HG03558 (cell line): ENCODE data around the gene LAMB1.

Source experiments
- ATAC-seq: cut with Tn5 transposase; IDR thresholded peaks from one replicate; pipeline ENCODE4 v1.9.1; 2021; ENCODE audit warnings: moderate number of reproducible peaks; ENCODE audit not compliant: unreplicated experiment; ENCODE audit errors: extremely low read depth

Gene LAMB1

DNA sequence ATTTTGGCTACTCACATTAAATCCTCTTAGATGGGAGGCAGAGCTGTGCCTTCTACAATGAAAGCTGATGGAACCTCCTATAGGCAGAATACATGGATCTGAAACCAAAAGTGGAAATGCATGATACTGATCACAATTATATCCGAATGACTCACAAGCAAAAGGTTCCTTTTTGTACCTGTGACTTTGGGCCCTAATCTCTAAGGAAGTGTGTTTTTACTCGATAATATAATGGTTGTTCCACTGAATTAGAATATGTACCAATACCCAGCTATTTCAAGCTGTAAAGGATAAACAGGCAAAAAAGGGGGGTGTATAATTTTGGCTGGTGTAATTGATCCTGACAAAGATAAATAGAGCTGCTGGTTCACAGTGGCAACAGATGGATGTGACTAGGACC lies 17.6 kb upstream of the LAMB1 start:
- no peak for ATAC-seq

DNA sequence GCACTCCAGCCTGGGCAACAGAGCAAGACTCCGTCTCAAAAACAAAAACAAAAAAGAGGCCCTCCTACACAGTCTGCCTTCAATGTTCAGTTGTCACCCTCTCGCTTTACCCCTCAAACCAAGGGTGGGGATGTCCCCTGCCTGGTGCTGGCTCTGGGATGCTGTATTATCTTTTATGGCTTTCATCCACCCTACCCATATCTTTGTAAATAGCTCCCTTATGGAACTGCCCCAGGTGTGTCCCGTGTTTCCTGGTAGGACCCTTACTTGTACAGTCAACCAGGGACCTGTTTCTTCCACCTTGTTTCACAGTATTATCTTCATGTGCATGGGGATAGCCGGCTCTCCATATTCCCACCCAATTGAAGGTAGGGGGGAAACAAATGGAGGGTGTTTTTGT lies 15.7 kb upstream of the LAMB1 start:
- ATAC-seq = no peak

DNA sequence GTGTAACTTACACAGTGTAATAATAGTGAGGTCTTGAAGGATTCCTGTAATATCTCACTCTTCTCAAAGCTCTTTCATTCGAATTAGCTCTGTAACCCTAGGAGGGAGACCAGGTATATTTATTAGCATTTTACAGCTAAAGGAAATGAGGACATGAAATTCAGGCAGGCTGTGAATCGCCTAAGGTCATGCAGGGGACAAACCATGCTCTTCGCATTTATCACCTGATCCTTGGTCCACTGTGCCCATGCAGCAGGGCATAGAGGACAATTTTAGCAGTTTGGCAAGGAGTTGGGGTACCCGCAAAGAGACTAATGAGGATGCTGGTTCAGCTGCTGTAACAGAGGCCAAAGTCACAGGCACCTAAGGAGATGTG lies 14.8 kb upstream of the LAMB1 start:
- ATAC-seq = no peak

DNA sequence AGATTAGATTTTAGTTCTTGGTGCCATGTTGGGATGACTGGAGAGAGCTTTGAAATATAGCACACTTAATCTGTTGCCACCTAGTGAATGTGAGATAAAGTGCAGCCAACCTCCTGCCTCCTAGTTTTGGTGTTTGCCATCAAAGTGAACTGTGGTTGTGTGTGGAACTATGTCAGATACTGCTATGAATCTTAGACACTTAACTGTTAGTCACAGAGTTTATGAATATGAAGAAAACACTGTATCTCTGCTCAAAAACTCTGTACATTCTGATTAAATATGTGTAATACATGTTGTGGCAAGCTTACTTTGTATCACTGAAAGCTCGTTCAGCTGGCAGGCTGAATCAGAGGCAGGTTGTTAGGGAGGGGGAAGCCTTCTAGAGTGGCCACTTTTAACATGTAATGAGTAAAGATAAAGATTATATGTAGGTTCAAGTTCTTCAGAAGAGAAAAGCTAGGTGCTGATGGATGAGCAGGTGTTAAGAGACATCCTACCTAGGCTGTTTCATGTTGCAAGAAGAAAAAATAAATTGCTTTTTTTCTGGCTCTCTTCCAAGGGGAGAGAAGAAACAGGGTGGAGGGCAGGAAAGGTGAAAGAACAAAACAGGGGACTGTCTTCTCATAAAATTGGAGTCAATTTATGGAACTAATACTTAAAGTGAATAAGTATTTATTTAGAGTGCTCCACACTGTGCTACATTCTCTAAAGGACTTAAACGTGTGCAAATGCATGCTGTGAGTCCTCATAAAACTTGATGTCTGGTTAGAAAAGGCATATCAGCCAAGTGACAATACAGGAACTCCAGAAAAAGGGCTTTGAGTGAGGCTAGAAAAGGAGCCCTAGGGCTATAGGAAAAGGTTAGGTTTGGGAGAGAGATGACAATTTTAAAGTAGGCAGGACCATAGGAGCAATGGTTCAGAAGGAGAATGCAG lies 14.1 kb upstream of the LAMB1 start:
- no peak for ATAC-seq

DNA sequence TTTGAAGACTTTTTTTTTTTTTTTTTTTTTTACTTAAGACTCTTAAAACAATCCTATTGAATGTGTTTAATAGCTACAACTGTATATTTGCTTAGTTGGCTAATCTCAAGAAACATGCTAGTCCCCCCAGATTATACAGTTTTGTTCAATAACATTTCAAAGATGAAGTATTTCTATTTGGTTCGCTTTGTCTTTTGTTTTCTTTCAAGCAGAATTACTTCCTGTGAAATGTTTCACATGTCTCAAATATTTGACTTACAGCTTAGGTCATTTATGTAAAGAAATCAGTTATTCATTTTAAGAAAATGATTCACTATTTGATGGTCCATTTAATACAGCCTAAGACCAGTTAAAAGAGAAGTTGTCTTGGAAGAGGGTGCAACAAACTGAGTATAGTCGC lies 12.8 kb upstream of the LAMB1 start:
- no peak for ATAC-seq

GRCh38 chr7:108014747-108015682 lies 12.1 kb upstream of the LAMB1 start:
- ATAC-seq = no peak

- no peak for ATAC-seq
Measured at GRCh38 chr7:108014215-108014614, 11.3 kb upstream of the LAMB1 start.

DNA sequence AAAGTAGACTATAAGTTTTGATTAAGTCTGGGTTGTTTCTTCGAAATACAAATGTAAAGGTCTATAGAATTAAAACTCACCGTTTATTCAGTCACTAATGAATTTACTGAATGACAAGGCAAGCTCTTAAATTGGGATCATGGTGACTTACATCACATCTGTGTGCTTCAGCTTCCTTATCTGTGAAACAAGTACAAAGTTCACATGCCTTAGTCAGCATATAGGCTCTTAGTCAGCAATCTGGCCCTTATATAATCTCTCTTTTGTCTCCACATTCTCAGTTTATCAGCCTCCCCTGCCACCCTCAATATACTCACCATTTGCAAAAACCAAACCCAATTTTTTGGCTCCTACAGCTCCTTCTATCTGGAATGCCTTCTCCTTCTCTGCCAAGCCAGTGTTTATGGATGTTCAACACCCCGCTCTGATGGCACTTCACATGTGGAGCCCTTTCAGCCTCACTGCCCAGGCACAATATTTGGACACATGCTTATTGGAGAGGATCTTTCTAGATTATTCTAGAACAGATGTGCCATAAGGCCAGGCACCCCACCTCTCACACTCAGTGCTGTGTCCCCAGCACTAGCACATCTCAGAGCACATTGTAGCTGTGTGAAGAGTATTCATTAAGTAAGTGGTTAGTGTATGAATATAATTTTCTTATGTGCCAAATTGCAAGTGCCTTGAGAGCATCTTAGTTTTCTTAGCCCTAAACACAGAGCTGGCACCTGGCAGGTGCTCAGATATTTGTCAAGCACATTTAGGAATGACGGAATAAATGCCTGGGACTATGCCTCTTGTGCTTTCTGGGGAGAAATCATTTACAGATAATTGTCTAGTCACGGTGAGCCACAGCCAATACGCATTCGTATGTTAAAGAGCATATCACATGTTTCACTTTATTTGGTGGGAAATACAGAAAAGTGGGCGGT lies 9.8 kb upstream of the LAMB1 start:
- no peak for ATAC-seq

DNA sequence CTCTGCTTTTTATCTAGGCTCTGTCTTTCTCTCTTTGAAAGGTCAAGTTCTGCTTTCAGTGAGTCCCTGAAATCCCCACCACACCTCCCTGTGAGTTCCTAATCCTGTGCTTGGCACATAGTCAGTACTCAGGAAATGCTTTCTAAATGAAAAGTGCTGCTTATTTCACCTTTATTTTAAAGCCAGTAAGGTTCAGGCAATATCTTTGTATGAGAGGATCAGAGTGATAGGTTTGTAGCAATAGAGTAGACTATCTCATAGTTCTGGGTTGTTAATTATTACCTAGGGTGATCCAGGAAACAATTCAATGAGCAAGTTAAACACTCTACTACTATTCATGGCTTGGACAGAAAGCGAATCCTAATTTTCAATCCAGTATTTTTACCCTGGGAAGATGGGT lies 7.4 kb upstream of the LAMB1 start:
- ATAC-seq = no peak

GRCh38 chr7:108009873-108010272 lies 6.9 kb upstream of the LAMB1 start:
- ATAC-seq = no peak

DNA sequence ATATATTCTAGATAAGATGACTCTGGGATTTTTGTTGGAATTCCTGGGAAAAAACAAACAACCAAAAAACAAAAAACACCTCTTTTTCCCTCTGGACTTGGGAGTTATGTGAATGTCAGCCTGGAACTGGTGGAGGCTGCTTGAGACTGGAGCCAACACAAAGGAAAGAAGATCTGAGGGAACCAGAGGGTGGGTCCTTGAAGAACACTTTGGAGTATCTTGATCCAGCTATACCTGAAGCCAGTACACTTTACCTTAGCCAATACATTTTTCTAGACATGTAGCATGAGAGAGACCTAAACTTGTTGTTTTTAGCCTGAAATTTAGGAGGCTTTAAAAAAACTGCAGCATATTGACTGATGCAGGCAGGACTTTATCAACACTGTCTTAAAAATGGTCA lies 5.9 kb upstream of the LAMB1 start:
- ATAC-seq = no peak

DNA sequence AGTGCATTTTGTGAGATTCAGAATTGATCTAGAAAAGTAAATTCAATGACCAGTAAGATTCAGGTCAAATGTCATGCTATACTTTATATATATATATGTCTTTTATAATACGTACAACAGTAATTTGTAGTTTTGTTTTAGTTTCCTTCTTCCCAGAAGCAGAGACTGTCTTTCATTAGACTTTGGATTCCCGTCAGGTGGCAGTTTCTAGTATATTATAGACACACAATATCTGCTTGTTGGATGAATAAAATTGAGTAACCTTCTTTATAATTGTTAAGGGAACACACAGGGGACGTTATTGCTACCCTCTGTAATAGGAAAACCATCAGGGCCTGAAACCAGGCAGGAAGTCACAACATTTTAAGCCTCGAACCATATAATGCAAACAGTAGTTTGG lies 5.3 kb upstream of the LAMB1 start:
- no peak for ATAC-seq

DNA sequence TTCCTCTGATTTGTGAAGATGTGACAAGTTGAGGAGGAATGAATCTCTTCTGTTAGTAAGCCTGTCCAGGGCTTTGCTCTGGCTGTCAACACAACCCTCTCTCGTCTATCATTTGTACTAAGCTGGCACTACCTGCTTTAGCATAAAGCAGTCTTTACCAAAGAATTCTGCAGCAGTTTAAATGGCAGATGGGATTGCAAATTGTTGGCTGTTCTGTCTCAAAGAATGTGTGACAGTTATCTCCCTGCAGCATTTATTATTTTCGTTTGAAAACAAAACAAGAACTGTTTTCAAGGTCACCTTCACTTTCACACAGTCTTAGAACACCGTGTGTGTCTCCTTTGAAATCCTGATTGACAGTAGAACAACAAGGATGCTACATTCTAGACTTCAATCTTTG lies 4.8 kb upstream of the LAMB1 start:
- ATAC-seq = no peak

GRCh38 chr7:108007261-108007660 lies 4.3 kb upstream of the LAMB1 start:
- no peak for ATAC-seq

- ATAC-seq = no peak
Measured at GRCh38 chr7:108004220-108005142, 1.5 kb upstream of the LAMB1 start.

DNA sequence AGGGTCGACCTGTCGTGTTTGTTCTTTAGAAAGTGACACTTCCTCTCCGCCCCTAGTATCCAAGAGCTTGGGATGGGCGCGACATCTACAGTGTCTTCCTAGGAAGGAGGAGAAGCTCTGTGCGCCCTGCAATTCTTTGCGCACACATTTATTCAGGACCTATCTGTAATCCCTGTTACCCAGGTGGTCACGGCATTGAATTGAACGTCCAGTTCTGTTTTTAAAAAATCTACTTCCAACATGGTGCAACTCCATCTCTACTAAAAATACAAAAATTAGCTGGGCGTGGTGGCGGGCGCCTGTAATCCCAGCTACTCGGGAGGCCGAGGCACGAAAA lies 606 bp upstream of the LAMB1 start:
- ATAC-seq = no peak

- no peak for ATAC-seq
Measured at GRCh38 chr7:108001764-108002725, 916 bp downstream of the LAMB1 start.
